COLO668 (cell line): Measurements from ENCODE around the gene BNIP5.
A peak's percentile ranks its signal among the peaks of the same experiment; 100 is the strongest.
"Not testable (repeated sequence)": the region's sequence is repeated elsewhere in the genome, so short reads cannot be mapped to it uniquely, and the experiment has no call there.

ENCODE experiments used
- DNase-seq: peaks from one replicate; lab custom pipeline; 2025; ENCODE audit not compliant: unreplicated experiment; lab: John Stamatoyannopoulos, UW

Gene BNIP5

GRCh38 chr6:36368421-36368820, 31.7 kb upstream of the BNIP5 start:
- no peak for DNase-seq

- no peak for DNase-seq
Measured at GRCh38 chr6:36367743-36368142, 31.1 kb upstream of the BNIP5 start.

DNA sequence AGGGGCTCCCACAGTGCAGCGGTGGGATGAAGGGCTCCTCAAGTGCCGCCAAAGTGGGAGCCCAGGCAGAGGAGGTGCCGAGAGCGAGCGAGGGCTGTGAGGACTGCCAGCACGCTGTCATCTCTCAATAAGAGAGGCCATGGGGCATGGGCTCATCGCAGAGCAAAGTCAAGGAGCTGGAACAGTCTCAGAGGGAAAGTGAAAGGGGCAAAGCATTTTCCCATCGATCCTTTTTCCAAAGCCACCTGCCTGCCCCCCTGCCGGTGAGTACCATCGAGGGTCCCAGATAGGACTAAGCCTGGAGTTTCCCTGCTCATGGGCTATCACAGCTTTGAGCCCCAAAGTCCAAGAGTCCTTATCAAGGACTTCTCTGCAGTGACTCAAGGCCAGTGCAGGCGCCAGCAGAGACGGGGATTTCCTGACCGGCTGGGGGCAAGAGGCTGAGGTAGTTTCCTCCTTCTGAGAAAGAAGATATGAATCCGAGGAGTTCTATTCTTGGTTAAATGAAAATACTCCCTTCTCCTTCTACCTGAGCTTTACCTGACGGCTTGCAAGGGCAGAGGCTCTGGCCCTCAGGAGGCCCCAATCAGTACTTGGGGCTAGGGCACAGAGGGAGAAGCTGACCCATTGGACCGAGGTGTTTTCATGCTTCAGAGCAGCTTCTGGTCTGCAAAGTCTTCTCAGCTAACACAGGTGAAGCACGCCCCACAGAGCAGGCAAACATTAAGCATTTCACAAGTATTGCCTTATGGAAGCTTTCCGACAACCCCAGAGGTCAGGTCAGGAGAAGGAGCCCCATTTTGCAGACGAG, 28.2 kb upstream of the BNIP5 start:
- no peak for DNase-seq

DNA sequence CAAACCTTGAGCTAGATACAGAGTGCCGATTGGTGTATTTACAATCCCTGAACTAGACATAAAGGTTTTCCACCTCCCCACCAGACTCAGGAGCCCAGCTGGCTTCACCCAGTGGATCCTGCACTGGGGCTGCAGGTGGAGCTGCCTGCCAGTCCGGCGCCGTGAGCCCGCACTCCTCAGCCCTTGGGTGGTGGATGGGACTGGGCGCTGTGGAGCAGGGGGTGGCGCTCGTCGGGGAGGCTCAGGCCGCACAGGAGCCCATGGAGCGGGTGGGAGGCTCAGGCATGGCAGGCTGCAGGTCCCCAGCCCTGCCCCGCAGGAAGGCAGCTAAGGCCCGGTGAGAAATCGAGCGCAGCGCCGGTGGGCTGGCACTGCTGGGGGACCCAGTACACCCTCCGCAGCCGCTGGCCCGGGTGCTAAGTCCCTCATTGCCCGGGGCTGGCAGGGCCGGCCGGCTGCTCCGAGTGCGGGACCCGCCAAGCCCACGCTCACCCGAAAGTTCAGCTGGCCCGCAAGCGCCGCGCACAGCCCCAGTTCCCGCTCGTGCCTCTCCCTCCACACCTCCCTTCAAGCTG, 27.5 kb upstream of the BNIP5 start:
- not testable (repeated sequence) for DNase-seq

DNA sequence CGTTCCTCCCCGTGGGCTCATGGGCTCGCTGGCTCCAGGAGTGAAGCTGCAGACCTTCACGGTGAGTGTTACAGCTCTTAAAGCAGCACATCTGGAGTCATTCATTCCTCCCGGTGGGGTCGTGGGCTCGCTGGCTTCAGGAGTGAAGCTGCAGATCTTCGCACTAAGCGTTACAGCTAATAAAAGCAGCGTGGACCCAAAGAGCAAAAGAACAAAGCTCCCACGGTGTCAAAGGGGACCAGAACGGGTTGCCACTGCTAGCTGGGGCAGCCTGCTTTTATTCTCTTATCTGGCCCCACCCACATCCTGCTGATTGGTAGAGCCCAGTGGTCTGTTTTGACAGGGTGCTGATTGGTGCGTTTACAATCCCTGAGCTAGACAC, 26.7 kb upstream of the BNIP5 start:
- DNase-seq: not testable (repeated sequence)

DNA sequence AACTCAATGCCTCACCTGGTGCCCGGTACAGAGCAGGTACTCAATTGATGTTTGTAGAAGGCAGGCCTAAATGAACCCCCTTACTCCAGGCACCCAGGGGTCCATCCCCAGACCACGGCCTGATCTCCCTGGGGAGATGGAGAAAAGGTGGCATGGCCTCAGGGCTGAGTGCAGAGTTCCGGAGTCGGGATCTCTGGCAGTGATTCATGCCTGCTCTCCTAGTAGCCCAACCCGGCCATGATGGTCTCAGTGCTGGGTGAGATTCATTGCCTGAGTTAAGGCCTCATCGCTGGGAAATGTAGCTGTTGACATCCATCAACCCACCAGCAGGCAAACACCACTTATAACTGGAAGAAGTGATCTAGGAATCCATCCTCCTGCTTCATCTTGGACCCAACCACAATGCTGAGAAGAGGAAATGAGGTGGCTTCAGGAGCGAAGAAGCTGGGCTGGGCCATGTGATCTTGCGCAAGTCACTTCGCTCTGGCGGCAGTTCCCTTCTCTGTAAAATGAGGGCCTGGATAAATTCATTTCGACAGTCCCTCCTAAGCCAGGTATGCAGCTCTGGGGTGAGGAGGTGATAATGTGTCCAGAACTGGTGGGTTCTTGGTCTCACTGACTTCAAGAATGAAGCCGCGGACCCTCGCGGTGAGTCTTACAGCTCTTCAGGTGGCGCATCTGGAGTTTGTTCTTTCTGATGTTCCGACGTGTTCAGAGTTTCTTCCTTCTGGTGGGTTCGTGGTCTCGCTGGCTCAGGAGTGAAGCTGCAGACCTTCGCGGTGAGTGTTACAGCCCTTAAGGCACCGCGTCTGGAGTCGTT, 26.1 kb upstream of the BNIP5 start:
- no peak for DNase-seq

DNA sequence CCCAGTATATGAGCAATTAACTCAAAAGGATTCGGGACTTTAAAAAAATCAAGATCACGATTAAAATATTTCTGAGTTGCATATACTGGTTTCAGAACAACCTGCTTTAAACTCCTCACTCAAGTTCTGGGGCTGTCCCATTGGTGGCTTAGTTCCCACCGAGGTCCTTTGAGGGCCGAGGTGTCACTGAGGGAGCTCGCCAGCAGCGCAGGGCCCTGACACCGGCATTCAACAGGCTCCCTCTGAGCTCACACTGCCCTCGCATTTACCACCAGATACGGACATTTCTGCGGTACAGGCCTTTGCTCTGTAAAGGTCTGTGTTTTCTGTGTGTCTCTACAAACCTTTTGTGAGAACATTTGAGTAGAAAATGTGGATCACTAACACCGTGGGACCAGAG, 24.4 kb upstream of the BNIP5 start:
- DNase-seq: no peak

GRCh38 chr6:36360241-36361054, 23.8 kb upstream of the BNIP5 start:
- DNase-seq: peak; percentile 68

GRCh38 chr6:36358226-36358915, 21.7 kb upstream of the BNIP5 start:
- no peak for DNase-seq

DNA sequence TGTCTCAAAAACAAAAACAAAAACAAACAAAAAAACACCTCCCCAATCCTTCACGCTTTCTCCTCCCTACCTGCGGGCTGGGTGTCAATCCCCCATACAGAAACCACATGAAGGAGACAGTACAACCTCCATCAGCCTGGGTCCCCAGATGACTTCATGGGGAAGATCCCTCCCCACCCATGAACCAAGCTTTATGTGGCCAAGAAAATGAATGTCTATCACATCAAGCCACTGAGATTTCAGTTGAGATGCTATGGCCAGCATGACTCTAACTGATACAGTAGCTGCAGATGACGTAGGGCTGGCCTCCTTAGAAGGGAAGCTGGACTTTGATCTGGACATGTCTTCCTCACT, 21.2 kb upstream of the BNIP5 start:
- no peak for DNase-seq

DNA sequence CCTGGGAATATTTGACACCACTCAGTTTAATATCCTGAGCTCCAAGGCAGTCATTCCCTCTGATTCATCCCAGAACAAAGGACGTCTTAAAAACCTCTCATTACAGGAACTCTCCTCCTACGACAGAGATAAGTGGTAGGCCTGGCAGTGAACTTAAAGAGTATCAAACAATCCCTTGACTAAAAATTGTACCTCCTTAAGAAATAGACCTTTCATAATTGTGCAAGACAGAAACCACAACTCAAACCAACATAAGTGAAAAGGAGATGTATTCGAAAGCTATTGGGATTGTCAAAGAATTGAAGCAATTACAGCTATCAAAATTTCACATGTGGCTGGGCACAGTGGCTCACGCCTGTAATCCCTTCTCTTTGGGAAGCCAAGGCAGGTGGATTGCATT, 19.1 kb upstream of the BNIP5 start:
- DNase-seq: no peak

GRCh38 chr6:36353411-36353915, 16.8 kb upstream of the BNIP5 start:
- DNase-seq: no peak

DNA sequence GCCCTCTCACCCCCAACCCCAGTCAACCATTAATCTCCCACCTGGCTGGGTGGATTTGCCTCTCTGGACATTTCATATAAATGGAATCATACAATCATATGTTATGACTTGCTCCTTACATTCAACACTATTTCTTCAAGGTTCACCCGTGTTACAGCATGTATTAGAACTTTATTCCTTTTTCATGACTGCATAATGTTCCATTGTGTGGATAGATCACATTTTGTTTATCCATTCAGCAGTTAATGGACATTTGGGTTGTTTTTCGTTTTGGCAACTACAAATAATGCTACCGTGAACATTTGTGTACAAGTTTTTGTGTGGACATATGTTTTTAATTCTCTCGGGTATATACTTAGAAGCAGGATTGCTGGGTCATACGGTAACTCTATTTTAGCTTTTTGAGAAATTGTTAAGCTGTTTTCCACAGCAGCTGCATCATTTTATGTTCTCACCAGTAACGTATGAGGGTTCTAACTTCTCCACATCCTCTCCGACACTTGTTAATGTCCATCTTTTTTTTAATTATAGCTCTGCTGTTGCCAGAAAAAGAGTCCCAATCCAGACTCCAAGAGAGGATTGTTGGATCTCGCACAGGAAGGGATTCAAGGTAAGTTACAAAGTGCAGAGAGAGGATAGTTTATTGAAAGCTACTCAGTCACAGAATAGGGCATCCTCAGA, 15.9 kb upstream of the BNIP5 start:
- DNase-seq: no peak

DNA sequence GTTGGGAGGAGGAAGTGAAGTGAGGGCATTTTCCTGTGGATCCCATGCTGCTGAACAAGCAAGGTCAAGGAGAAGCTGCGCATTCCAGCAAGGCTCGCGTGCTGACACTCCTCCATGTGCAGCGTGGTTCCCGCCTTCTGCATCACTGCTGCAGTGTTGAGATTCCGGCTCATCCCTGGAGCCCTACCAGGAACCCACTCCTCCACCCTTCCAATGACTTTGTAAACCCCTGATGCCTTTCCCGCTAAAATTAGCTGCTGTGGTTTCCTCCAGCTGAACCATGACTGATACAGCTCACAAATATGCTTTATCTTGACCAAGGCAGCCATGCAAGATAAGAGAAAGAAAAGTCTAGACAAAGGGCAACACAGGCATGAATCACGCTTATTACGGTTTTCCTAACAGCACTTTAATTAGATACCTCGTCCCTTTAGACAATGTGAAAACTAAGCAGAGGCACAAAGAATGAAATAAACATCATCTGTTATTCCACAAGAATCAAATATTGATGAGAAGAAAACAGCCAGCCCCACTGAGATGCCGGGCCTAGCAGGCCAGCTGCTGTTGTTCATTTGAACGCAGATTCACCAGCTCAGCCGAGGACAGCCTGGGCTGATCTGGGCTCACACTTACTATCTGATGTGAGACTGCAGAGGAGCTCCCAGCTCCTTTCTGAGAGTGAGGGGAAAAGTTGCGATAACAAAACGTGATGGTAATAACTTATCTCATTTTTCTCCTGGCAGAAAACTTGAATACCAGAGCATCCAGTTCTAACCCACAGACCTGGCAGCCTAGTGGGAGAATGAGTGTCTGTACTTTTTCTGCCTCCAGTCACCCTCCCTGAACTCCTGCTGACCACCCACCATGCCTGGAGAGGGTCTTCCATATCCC, 14.2 kb upstream of the BNIP5 start:
- no peak for DNase-seq

DNA sequence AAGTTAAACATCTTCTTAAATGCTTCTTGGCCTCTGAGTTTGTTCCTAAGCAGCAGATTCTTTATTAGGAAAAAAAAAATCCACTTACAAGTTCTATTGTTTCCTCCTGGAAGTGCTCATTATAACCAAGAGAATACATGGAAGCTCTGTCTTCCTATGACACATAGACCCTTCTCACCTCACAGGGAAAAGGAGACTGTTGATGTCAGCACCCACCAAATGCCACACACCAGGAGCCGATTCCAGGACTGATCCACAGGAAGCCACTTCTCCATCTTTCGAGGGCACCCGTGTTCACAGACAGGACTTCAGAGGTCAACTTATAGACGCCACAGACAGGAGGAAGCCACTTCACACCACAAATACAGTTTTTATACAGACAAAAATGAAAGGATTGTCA, 13.4 kb upstream of the BNIP5 start:
- DNase-seq: no peak

DNA sequence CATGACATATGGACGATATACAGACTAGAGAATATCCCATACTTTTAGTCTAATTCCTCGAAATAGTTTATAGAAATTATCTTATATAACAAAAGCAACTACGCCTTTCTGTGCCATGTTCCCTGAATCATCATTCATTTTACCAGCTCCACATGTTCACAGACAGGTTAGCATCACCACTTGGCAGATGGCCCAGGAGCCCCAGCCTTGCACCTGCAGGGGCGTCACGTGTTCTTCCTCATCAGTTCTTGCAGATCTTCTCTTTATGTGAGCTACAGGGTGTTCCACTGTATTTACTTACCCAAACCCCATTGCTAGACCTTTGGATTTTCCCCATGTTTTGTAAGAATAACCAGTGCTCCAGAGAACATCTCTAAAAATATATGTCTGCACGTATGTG, 12.6 kb upstream of the BNIP5 start:
- peak; percentile 87 for DNase-seq

DNA sequence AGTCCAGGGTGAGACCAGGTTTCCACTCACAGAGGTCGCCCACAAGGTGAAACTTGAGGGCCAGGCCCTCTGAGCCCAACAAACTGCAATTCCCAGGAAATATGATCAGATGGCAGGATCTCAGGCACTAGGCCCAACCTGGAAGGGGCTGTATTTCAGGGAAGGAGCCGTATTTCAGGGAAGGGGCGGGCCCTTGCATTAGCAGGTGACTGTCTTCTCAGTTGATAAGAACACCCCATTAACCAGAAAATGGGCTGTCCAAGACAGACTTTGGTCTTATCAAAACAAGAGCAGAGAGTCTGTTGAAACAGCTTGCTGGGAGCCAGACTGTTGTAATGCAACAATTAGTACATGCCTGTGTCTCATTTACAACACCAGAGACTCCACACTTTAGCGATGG, 10.9 kb upstream of the BNIP5 start:
- DNase-seq: no peak

- no peak for DNase-seq
Measured at GRCh38 chr6:36346486-36347273, 10.0 kb upstream of the BNIP5 start.
